GM08714 (cell line): Measurements from ENCODE around the gene LIMS3.
"Not testable (repeated sequence)": the region's sequence is repeated elsewhere in the genome, so short reads cannot be mapped to it uniquely, and the experiment has no call there.

Source experiments
- H3K4me3 ChIP-seq: fragments of 200-500 bp; sonication (Bioruptor generic); 2 replicates; pipeline ENCODE4 v1.5.1; 2014; ENCODE audit warnings: mild to moderate bottlenecking, low read length, inconsistent platforms

LIMS3 gene

GRCh38 chr2:109898462-109899336 lies at the start of gene LIMS3:
Gene LIMS3, plus strand, starts transcription at chr2:109898688. Its CDS starts 41 bp downstream, at chr2:109898729.
- not testable (repeated sequence) for H3K4me3 ChIP-seq

- not testable (repeated sequence) for H3K4me3 ChIP-seq
Measured at GRCh38 chr2:109871129-109871751, 27.2 kb upstream of the LIMS3 start.

GRCh38 chr2:109876625-109877024 lies 21.9 kb upstream of the LIMS3 start:
- not testable (repeated sequence) for H3K4me3 ChIP-seq

- H3K4me3 ChIP-seq, result not testable (repeated sequence)
Measured at GRCh38 chr2:109882112-109882511, 16.4 kb upstream of the LIMS3 start.

GRCh38 chr2:109888414-109888813 lies 10.1 kb upstream of the LIMS3 start:
- H3K4me3 ChIP-seq, result not testable (repeated sequence)

DNA sequence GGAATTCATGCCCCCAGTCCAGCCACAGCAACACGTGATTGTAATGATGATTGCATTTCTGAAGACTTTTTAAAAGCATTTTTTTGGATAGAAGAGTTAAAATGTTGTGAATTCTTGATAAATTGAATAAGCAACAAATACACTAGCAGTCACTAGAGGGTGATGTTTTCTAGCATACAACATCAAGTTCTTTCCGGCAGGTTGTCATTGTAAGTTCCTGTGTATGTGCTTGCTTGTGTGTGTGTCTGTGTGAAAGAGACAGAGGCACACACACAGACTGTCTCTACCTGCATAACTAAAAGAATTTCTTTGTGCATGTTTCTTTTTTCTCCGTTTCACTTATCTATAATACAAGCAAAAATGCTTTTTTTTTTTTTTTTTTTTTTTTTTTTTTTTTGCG lies 8.6 kb upstream of the LIMS3 start:
- H3K4me3 ChIP-seq, result not testable (repeated sequence)

GRCh38 chr2:109891024-109891423 lies 7.5 kb upstream of the LIMS3 start:
- not testable (repeated sequence) for H3K4me3 ChIP-seq

DNA sequence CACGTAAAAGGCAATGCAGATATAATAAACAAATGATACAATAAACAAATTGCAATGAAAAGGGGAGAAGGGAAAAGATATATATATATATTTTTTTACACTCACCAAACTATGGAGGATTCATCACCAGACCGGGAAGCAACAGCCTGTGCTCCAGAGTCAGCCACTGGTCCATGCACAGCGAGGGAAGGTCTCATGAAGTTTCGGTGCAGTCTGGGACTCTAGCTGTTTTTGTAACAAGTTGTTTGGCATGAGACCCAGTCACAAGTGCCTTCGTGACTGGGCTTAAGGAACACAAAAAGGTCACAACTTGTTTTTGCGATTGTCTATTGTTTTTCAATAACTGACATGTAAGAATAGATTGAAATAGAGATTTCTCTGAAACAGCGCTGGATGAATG lies 4.8 kb upstream of the LIMS3 start:
- not testable (repeated sequence) for H3K4me3 ChIP-seq

GRCh38 chr2:109894141-109894540 lies 4.3 kb upstream of the LIMS3 start:
- not testable (repeated sequence) for H3K4me3 ChIP-seq

DNA sequence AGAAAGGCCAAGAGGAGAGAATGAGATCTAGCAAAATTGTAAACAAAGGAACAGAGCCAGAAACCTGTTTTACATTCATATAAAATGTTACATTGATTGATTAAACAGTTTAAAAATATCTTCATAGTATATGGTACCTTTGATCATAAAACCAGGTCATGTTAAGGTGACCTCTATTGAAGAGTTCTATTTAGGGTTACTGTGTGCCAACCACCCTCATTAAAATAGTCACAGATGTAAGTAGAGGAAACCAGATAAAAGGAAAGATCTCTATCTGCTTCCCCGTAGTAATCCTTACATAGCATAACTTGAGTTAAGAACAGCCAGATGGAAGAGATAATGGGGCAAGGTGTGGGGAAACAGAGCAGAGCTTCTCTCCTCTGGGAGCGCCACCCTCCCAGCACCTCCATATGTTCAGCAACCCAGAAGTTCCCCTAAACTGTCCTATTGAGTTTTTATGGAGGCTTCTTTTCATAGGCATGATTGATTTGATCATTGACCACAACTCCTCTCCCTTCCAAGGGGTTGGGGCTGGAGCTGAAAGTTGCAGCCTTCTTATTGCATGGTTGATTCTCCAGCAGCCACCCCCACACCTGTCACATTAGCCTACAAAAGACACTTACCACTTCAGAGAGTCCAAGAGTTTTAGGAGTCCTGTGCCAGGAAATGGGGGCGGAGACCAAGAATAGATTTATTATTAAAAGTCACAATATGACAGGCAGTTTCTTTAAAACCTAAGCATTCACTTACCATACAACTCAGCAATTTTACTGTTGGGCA lies 3.2 kb upstream of the LIMS3 start:
- not testable (repeated sequence) for H3K4me3 ChIP-seq

GRCh38 chr2:109896212-109896611 lies 2.3 kb upstream of the LIMS3 start:
- not testable (repeated sequence) for H3K4me3 ChIP-seq

- not testable (repeated sequence) for H3K4me3 ChIP-seq
Measured at GRCh38 chr2:109897769-109898461, 573 bp upstream of the LIMS3 start.

- not testable (repeated sequence) for H3K4me3 ChIP-seq
Measured at GRCh38 chr2:109905796-109906195, 7.3 kb downstream of the LIMS3 start.

DNA sequence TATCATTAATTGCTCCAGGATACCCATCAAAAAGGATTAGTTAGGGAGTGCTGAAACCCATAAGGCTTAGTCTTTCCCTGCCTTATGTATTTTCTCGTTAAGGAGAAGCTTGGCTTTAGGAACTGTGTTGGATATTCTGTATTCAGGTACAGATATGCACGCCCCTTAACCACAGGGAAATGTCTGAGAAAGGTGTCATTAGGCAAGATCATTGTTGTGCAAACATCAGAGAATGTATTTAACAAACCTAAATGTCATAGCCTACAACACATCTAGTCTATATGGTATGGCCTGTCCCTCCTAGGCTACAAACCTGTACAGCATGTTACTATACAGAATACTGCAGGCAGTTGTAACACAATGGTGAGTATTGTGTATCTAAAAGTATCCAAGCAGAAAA lies 10.1 kb downstream of the LIMS3 start:
- H3K4me3 ChIP-seq, result not testable (repeated sequence)

DNA sequence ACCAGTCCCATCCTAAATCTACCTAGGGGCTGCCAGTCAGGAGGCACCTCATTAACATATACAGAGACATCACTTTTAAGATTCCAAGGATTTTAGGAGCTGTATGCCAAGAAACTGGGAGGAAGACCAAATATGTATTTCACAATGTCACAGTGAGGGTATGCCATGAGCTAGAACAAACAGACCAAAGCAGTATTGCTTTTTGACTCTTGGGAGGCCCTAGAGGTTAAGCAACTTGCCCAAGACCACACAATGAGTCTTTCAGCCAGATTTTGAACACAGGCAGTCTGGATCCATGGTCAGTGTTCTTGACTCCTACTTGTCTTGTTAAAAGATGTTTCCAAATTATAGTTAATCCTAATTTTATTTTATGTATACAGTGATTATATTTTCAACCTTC lies 12.3 kb downstream of the LIMS3 start:
- H3K4me3 ChIP-seq, result not testable (repeated sequence)

DNA sequence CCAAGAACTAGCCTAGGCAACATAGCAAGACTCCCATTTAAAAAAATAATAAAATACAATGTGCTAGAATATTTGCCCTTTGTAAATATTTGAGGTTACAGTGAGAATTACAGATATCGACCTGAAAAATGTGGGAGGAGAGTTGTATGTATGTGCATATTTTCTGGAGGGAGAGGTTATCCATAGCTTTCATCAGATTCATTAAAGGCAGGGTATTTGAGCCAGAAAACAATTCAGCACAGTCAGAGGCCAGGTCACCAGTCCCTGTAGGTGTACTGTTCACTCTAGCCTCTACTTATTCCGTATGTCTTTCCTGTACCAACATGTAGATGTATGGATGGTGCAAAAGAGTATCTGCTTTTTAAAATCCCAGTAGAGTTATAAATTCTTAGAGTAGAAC lies 15.4 kb downstream of the LIMS3 start:
- not testable (repeated sequence) for H3K4me3 ChIP-seq

DNA sequence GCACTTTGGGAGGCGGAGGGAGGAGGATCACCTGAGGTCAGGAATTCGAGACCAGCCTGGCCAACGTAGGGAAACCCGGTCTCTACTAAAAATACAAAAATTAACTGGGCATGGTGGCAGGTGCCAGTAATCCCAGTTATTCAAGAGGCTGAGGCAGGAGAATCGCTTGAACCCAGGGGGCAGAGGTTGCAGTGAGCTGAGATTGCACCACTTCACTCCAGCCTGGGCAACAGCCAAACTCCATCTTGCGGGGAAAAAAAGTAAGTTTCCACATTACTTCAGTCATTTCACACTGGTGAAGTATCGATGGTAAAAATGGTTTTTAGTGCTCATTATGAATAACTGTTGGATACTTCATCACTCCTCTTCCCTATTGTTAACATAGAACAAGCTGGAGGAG lies 16.1 kb downstream of the LIMS3 start:
- not testable (repeated sequence) for H3K4me3 ChIP-seq

- H3K4me3 ChIP-seq, result not testable (repeated sequence)
Measured at GRCh38 chr2:109915830-109916229, 17.3 kb downstream of the LIMS3 start.

DNA sequence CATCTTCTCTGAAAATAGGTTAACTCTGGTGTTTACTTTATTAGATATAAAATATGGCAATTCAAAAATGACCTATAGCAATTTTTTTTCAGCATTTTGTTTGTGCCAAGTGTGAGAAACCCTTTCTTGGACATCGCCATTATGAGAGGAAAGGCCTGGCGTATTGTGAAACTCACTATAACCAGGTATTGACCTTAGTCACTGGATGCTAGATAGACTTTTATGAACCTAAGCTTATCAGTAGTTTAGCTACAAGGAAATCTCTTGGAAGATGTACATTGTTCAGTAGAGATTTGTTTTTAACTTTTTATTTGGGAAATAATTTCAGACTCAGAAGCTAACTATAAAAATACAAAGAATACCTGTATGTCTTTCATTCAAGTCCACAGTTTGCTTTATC lies 21.7 kb downstream of the LIMS3 start:
- H3K4me3 ChIP-seq, result not testable (repeated sequence)

- H3K4me3 ChIP-seq, result not testable (repeated sequence)
Measured at GRCh38 chr2:109921543-109922384, 23.3 kb downstream of the LIMS3 start.
